ENCODE data around the gene DDX39B. TPM values are rescaled to one million over a fixed set of nuclear protein-coding genes. Genes with fewer than 3 reads are reported as not detected.

The DDX39B gene
- total RNA-seq, 6 experiments from 2014 or later: 85.2 to 145 (median 102) TPM

- Histone ChIP-seq H3K9me3 (no peaks in the 10 kb centered on the region), H3K27me3 (no peaks in the 10 kb centered on the region), H3K4me3 (peak overlapping the region in 2 of 3 donors; percentile 9 to 12), H3K36me3 (no peaks in the 10 kb centered on the region), H3K4me1 (no peaks in the 10 kb centered on the region), H3K27ac (peak overlapping the region in 2 of 3 donors; percentile 22 to 26)
- TF ChIP-seq POLR2A (IDR thresholded peaks at IDR 0.05) (no peak), CTCF (IDR thresholded peaks at IDR 0.05) (no peak)
- ATAC-seq: peak; percentile 49 to 70 (median 57)
- whole genome bisulfite sequencing (ENCODE audit: insufficient coverage, low coverage, low lambda C conversion rate, missing lambda C conversion rate): 33% methylated on average over 2 of the region's 9 CpGs
- intact Hi-C loops (cut with DNase I): no loop called here
- peak in 2 of 3 donors; percentile 37 to 63 for DNase-seq
These were observed 44.9 kb upstream of the DDX39B start for GRCh38 chr6:31586599-31587281.

GRCh38 chr6:31586008-31586407 lies 44.2 kb upstream of the DDX39B start, which contains the start of gene LST1:
Gene LST1 (plus strand): TSS chr6:31586277. CDS start chr6:31587300, 1,023 bp downstream.
- H3K9me3 ChIP-seq: no peaks in the 10 kb centered on the region
- TF ChIP-seq CTCF (IDR thresholded peaks at IDR 0.05) (no peak), POLR2A (IDR thresholded peaks at IDR 0.05) (no peak)
- ATAC-seq: peak; percentile 35 to 45 (median 38)
- DNase-seq: peak in 1 of 3 donors; percentile 60
- no peaks in the 10 kb centered on the region for H3K4me1 ChIP-seq
- peak within 1 kb of the TSS in 2 of 3 donors; percentile 9 to 12 for H3K4me3 ChIP-seq
- intact Hi-C loops (cut with DNase I): no loop called here
- no peaks in the 10 kb centered on the region for H3K27me3 ChIP-seq
- H3K27ac ChIP-seq: peak within 1 kb of the TSS in 2 of 3 donors; percentile 22 to 26
- no peaks in the 10 kb centered on the region for H3K36me3 ChIP-seq
- WGBS (ENCODE audit: insufficient coverage, low coverage, low lambda C conversion rate, missing lambda C conversion rate): 33% methylated on average over 1 of the region's 1 CpG

- no peaks in the 10 kb centered on the region for H3K36me3 ChIP-seq
- DNase-seq: no peak
- no peak overlapping the region for H3K27ac ChIP-seq
- peak; percentile 13 to 27 (median 22) for TF ChIP-seq CTCF (IDR thresholded peaks at IDR 0.05)
- TF ChIP-seq POLR2A (IDR thresholded peaks at IDR 0.05): no peak
- ATAC-seq: no peak
- WGBS (ENCODE audit: insufficient coverage, low coverage, low lambda C conversion rate, missing lambda C conversion rate): 38% methylated on average over 2 of the region's 2 CpGs
- no peak overlapping the region for H3K4me3 ChIP-seq
- no peaks in the 10 kb centered on the region for H3K4me1 ChIP-seq
- H3K9me3 ChIP-seq: no peaks in the 10 kb centered on the region
- H3K27me3 ChIP-seq: no peaks in the 10 kb centered on the region
- intact Hi-C loops (cut with DNase I): no loop called here
These were observed 43.7 kb upstream of the DDX39B start for GRCh38 chr6:31585491-31585890.

GRCh38 chr6:31582230-31582643 lies 40.4 kb upstream of the DDX39B start, which contains the start of gene LTB:
Gene LTB (minus strand): TSS chr6:31582424. CDS start chr6:31582417, 7 bp downstream.
- H3K27ac ChIP-seq: peak within 1 kb of the TSS; percentile 58 to 85 (median 76)
- H3K27me3 ChIP-seq: no peaks in the 10 kb centered on the region
- DNase-seq (peak in 2 of 3 donors; percentile 45 to 68), ATAC-seq (no peak)
- TF ChIP-seq POLR2A (IDR thresholded peaks at IDR 0.05) (no peak), CTCF (IDR thresholded peaks at IDR 0.05) (no peak)
- no peaks in the 10 kb centered on the region for H3K9me3 ChIP-seq
- 20% methylated on average over 1 of the region's 3 CpGs for WGBS (ENCODE audit: insufficient coverage, low coverage, low lambda C conversion rate, missing lambda C conversion rate)
- no peaks in the 10 kb centered on the region for H3K36me3 ChIP-seq
- H3K4me1 ChIP-seq: no peaks in the 10 kb centered on the region
- H3K4me3 ChIP-seq: peak within 1 kb of the TSS; percentile 66 to 76 (median 68)
- intact Hi-C loops (cut with DNase I): no loop called here
